Measurements from ENCODE around the gene FHOD3.

Gene FHOD3

GRCh38 chr18:36477776-36478175 is 180.3 kb downstream of the FHOD3 start:
- TF ChIP-seq TAF1 (IDR thresholded peaks at IDR 0.05; ENCODE audit: low read depth) (no peak), EGR1 (IDR thresholded peaks at IDR 0.05) (no peak), MAX (IDR thresholded peaks at IDR 0.05) (no peak), YY1 (IDR thresholded peaks at IDR 0.05; ENCODE audit: low read depth) (no peak)

GRCh38 chr18:36481201-36481657 is 183.7 kb downstream of the FHOD3 start:
- TF ChIP-seq ZBTB7A (IDR thresholded peaks at IDR 0.05; ENCODE audit: low read depth): no peak
- no peak for TF ChIP-seq YY1 (IDR thresholded peaks at IDR 0.05; ENCODE audit: low read depth)
- no peak for TF ChIP-seq TEAD4 (IDR thresholded peaks at IDR 0.05)
- no peak for TF ChIP-seq MAX (IDR thresholded peaks at IDR 0.05)
- TF ChIP-seq TCF12 (IDR thresholded peaks at IDR 0.05; ENCODE audit: low read depth): no peak
- TF ChIP-seq, protein P1, sequence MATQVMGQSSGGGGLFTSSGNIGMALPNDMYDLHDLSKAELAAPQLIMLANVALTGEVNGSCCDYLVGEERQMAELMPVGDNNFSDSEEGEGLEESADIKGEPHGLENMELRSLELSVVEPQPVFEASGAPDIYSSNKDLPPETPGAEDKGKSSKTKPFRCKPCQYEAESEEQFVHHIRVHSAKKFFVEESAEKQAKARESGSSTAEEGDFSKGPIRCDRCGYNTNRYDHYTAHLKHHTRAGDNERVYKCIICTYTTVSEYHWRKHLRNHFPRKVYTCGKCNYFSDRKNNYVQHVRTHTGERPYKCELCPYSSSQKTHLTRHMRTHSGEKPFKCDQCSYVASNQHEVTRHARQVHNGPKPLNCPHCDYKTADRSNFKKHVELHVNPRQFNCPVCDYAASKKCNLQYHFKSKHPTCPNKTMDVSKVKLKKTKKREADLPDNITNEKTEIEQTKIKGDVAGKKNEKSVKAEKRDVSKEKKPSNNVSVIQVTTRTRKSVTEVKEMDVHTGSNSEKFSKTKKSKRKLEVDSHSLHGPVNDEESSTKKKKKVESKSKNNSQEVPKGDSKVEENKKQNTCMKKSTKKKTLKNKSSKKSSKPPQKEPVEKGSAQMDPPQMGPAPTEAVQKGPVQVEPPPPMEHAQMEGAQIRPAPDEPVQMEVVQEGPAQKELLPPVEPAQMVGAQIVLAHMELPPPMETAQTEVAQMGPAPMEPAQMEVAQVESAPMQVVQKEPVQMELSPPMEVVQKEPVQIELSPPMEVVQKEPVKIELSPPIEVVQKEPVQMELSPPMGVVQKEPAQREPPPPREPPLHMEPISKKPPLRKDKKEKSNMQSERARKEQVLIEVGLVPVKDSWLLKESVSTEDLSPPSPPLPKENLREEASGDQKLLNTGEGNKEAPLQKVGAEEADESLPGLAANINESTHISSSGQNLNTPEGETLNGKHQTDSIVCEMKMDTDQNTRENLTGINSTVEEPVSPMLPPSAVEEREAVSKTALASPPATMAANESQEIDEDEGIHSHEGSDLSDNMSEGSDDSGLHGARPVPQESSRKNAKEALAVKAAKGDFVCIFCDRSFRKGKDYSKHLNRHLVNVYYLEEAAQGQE (IDR thresholded peaks at IDR 0.05; ENCODE audit: low read depth): peak; percentile 76
- TF ChIP-seq EGR1 (IDR thresholded peaks at IDR 0.05): no peak
- no peak for TF ChIP-seq CREB1 (IDR thresholded peaks at IDR 0.05; ENCODE audit: low read depth)
- no peak for TF ChIP-seq CEBPB (IDR thresholded peaks at IDR 0.05)

DNA sequence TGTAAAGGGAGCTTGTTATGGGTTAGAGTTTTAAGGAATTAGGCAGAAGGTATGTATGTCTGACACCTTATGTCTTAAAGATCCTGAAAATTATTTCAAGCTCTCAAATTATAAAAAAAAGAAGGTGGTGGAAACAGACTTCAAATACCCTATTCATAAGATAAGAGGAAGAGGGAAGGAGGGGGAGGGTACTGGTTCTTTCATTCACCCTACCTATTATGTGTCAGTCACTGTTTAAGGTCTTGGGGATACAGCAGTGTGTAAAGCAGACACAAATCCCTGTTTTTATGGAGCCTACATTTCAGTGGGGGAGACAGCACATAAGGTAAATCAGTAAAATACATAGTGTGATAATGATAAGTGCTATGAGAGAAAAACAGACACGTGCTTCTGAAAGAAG is 184.4 kb downstream of the FHOD3 start:
- TF ChIP-seq RAD21 (IDR thresholded peaks at IDR 0.05; ENCODE audit: low read depth) (no peak), MAX (IDR thresholded peaks at IDR 0.05) (no peak), EGR1 (IDR thresholded peaks at IDR 0.05) (no peak), USF1 (IDR thresholded peaks at IDR 0.05) (no peak), EP300 (IDR thresholded peaks at IDR 0.05; ENCODE audit: borderline replicate concordance) (no peak), CREB1 (IDR thresholded peaks at IDR 0.05; ENCODE audit: low read depth) (no peak), TAF1 (IDR thresholded peaks at IDR 0.05; ENCODE audit: low read depth) (no peak), YY1 (IDR thresholded peaks at IDR 0.05; ENCODE audit: low read depth) (no peak), CEBPB (IDR thresholded peaks at IDR 0.05) (no peak), TEAD4 (IDR thresholded peaks at IDR 0.05) (no peak), ZBTB7A (IDR thresholded peaks at IDR 0.05; ENCODE audit: low read depth) (no peak), NFIC (IDR thresholded peaks at IDR 0.05) (no peak), TCF12 (IDR thresholded peaks at IDR 0.05; ENCODE audit: low read depth) (no peak), FOXM1 (IDR thresholded peaks at IDR 0.05; ENCODE audit: borderline replicate concordance, low read depth) (no peak)
- TF ChIP-seq, protein P1 (IDR thresholded peaks at IDR 0.05; ENCODE audit: low read depth): no peak

- TF ChIP-seq CREB1 (IDR thresholded peaks at IDR 0.05; ENCODE audit: low read depth) (no peak), ZBTB7A (IDR thresholded peaks at IDR 0.05; ENCODE audit: low read depth) (no peak), NFIC (IDR thresholded peaks at IDR 0.05) (no peak), TAF1 (IDR thresholded peaks at IDR 0.05; ENCODE audit: low read depth) (no peak), TEAD4 (IDR thresholded peaks at IDR 0.05) (no peak), RAD21 (IDR thresholded peaks at IDR 0.05; ENCODE audit: low read depth) (no peak), YY1 (IDR thresholded peaks at IDR 0.05; ENCODE audit: low read depth) (no peak), USF1 (IDR thresholded peaks at IDR 0.05) (no peak), MAX (IDR thresholded peaks at IDR 0.05) (no peak), TCF12 (IDR thresholded peaks at IDR 0.05; ENCODE audit: low read depth) (no peak)
- TF ChIP-seq, protein P1 (IDR thresholded peaks at IDR 0.05; ENCODE audit: low read depth): no peak
Observed at GRCh38 chr18:36484591-36484990, 187.1 kb downstream of the FHOD3 start.

Measured in Ishikawa (cell line).